Cerebellar nuclear complex (tissue), 1 donor: ENCODE results near the gene IL1A.

ENCODE experiments used
- DNase-seq, 2 experiments: peaks; one replicate each; lab custom pipeline; 2025; lab: John Stamatoyannopoulos, UW

The IL1A gene

GRCh38 chr2:112792419-112792818 is 8.1 kb upstream of the IL1A start:
- no peak for DNase-seq

DNA sequence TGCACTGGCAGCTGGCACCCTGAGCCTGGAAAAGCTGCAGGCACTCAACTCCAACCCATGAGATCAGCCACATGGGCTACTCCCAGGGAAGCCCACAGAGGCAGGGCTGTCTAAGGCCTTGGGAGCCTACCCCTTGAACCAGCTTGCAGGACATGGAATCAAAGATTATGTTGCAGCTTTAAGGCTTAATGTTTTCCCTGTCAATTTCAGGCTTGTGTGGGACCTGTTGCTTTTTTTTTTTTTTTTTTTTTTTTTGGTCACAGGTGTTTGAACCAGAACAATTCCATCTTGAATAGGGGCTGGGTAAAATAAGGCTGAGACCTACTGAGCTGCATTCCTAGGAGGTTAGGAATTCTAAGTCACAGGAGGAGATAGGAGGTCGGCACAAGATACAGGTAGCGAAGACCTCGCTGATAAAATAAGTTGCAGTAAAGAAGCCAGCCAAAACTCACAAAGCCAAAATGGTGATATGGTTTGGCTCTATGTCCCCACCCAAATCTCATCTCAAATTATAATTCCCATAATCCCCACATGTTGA is 7.5 kb upstream of the IL1A start:
- no peak for DNase-seq

DNA sequence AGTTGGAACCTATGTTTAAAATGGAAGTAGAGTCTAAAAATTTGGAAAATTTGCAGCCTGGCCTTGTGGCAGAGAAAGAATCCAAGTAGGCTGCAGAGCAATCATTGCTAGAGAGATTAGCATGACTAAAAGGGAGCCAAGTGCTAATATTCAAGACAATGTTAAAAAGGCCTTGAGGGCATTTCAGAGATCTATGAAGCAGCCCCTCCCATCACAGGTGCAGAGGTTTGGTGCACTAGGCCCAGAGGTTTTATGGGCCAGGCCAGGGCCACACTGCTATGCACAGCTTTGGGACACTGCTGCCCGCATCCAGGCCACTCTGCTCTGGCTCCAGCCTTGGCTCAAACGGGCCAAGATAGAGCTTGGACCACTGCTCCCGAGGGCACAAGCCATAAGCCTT is 6.7 kb upstream of the IL1A start:
- DNase-seq = no peak

DNA sequence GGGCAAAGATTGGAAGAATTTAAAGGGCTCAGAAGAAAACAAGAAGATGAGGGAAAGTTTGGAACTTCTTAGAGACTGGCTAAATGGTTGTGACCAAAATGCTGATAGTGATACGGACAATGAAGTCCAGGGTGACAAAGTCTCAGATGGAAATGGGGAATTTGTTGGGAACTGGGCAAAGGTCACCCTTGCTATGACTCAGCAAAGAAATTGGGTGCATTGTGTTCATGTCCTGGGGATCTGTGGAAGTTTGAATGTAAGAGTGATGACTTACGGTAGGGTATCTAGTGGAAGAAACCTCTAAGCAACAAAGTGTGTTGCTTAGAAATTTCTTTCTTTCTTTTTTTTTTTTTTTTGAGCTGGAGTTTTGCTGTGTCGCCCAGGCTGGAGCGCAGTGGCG is 6.0 kb upstream of the IL1A start:
- no peak for DNase-seq

- no peak for DNase-seq
These were observed 4.9 kb upstream of the IL1A start for GRCh38 chr2:112789186-112789585.

GRCh38 chr2:112788653-112789052 is 4.4 kb upstream of the IL1A start:
- no peak for DNase-seq

DNA sequence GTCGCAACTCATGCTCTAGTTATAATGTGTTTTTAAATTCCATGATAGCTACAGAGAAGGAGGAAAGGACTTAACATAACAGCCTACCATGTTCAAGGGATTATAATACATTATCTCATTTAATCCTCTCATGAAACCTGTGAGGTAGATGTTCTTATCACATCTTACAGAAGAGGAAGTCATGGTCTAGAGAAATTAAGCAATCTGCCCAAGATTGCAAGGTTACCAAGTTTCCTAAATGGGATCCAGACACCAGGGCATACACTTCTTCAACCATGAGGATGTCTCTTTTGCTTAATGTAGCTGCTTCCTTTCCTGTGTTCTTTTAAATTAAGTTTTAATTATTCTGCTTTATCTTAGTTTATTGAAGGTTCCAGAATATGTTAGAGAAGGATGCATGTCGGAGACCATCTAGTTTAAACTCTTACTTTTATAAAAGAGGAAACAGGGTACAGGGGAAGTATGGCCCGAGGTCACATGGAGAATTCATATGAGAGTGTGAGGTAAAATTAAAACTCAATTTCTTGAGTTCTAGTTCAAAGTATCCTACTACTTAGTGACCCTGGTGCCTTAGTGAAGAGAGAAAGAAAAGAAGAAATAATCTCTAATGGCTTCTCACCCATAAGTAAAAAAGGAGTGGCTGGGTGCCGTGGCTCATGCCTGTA is 3.6 kb upstream of the IL1A start:
- DNase-seq = no peak

- DNase-seq = no peak
These were observed 3.0 kb upstream of the IL1A start for GRCh38 chr2:112787294-112787693.

- no peak for DNase-seq
These were observed 1.0 kb downstream of the IL1A start for GRCh38 chr2:112783187-112783714.

DNA sequence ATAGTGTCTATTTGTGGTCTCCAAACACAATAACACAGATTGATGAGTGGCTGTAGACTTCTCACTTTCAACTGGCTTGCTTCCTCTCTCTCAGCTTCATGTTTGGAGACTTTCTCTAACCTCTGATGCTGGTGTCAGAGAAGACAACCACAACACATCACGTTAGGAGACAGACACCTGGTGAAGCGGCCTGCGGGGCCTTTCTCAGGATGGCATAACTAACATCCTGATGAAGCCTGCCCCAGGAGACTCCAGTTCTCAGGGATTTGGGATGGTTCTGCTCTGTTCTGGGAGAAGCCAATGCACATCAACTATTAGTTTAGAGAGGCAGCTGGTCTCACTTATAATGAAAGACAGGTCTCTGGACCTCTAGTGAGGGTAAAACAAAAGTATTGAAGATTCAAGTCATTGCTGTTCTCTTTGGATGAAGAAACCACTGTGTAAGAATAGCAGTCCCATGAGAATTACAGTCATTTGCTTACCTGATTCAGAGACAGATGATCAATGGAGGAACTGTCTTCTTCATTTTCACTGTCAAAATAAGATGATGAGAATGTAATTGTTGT is 2.0 kb downstream of the IL1A start:
- no peak for DNase-seq

- no peak for DNase-seq
These were observed 4.7 kb downstream of the IL1A start for GRCh38 chr2:112779598-112779997.

GRCh38 chr2:112777036-112777435 is 7.3 kb downstream of the IL1A start:
- DNase-seq = no peak

DNA sequence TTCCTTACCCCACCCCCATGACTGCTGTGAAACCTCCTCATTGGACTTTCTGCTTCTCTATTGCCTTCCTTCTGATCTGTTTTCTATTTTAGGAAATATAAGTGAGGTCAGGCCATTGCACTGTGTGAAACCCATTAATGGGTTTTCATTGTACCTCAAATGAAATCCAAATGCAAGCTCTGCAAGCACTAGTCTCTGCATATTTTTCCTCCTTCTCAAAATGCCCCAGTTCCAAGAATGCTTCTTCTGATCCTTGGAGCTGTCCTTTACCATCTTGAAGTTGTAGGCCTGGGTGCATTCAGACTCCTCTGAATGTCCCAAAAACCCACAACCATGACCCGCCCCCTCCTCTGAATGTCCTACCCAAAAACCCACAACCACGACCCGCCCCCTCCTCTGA is 8.2 kb downstream of the IL1A start:
- DNase-seq = no peak

- DNase-seq = no peak
These were observed 9.6 kb downstream of the IL1A start for GRCh38 chr2:112774536-112775285.

GRCh38 chr2:112773556-112773955 is 10.7 kb downstream of the IL1A start:
- DNase-seq = no peak

- DNase-seq = no peak
These were observed 11.3 kb downstream of the IL1A start for GRCh38 chr2:112772911-112773475.

DNA sequence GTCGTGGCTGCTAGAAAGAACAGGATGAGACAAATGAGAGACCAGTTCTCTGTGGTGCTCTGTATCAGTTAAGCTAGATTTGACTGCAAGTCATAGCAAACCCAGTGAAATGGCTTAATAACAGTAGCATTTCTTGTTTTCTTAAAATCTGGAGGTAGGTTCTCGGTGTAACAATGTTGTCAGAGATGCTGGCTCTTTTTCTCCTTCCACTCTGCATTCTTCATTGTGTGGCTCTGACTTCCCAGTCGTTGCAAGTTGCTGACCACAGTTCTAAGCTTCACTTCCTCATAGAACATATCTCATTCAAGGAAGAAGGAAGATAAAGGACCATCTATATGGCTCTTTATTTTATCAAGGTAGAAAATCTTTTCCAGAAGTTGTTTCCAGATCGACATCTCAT is 12.0 kb downstream of the IL1A start:
- no peak for DNase-seq

DNA sequence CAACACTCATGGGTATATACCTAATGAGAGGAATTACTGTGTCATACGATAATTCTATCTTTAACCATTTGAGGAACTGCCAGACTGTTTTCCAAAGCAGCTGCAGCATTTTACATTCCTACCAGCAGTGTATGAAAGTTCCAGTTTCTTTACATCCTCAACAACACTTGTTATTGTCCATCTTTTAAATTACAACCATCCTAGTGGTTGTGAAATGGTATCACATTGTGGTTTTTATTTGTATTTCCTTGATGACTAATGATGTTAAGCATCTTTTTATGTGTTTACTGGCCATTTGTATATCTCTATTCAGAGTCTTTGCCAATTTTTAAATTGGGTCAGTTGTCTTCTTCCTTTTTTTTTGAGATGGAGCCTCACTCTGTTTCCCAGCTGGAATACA is 15.9 kb downstream of the IL1A start:
- no peak for DNase-seq

GRCh38 chr2:112767693-112768330 is 16.5 kb downstream of the IL1A start:
- DNase-seq = no peak

DNA sequence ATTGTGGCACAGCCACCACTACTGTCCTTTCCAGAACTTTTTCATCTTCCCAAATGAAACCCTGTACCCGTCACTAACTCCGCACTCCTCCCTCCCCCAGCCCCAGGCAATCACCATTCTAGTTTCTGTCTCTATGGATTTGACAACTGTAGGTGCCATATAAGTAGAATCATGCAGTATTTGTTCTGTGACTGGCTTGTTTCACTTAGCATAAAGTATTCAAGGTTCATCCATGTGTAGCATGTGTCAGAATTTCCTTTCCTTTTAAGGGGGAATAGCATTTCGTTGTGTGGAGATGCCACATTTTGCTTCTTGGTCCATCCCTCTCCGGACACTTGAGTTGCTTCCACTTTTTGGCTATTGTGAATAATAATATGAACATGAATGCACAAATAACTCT is 19.0 kb downstream of the IL1A start:
- no peak for DNase-seq

- peak; percentile 69 to 93 for DNase-seq
These were observed 19.9 kb downstream of the IL1A start, which contains the start of gene CKAP2L for GRCh38 chr2:112764071-112765044. Gene CKAP2L (minus strand): TSS chr2:112764609. CDS start chr2:112764598, 11 bp downstream.
